SK-N-SH (cell line): ENCODE measurements around the gene ECE1.

Experiments used
- GABPA ChIP-seq: IDR thresholded peaks from 2 replicates; pipeline ENCODE4 v1.4.0; 2012; ENCODE audit warnings: low read depth, mild to moderate bottlenecking
- JUND ChIP-seq: IDR thresholded peaks from 2 replicates; pipeline ENCODE4 v1.4.0; 2012
- NRF1 ChIP-seq: IDR thresholded peaks from 2 replicates; pipeline ENCODE4 v1.6.1; 2012; ENCODE audit warnings: low read depth, mild to moderate bottlenecking, low read length
- POLR2AphosphoS5 ChIP-seq: IDR thresholded peaks from 2 replicates; pipeline ENCODE4 v1.6.1; 2012; ENCODE audit warnings: low read depth, low read length
- RAD21 ChIP-seq: IDR thresholded peaks from 2 replicates; pipeline ENCODE4 v1.6.1; 2012; ENCODE audit warnings: mild to moderate bottlenecking, low read length
- RCOR1 ChIP-seq: fragments of 150-350 bp; IDR thresholded peaks from 2 replicates; pipeline ENCODE4 v1.6.1; 2017; ENCODE audit warnings: antibody characterized with exemption, low read length
- SMC3 ChIP-seq: IDR thresholded peaks from 2 replicates; pipeline ENCODE4 v1.6.1; 2012; ENCODE audit warnings: low read depth, low read length, improper control_type of control experiment
- TEAD4 ChIP-seq: IDR thresholded peaks from 2 replicates; pipeline ENCODE4 v1.4.0; 2012; ENCODE audit warnings: mild to moderate bottlenecking, borderline replicate concordance; ENCODE audit not compliant: insufficient read depth
- TF ChIP-seq, protein P1 (sequence below): fragments of 200-600 bp; sonication (generic); IDR thresholded peaks from 2 replicates; pipeline ENCODE4 v1.6.1; 2017; ENCODE audit warnings: antibody characterized with exemption, mild to moderate bottlenecking, moderate library complexity
- TF ChIP-seq, protein P2 (sequence below): fragments of 150-350 bp; IDR thresholded peaks from 2 replicates; pipeline ENCODE4 v1.6.1; 2017; ENCODE audit warnings: antibody characterized with exemption, low read length, low read depth, borderline replicate concordance

DNA sequence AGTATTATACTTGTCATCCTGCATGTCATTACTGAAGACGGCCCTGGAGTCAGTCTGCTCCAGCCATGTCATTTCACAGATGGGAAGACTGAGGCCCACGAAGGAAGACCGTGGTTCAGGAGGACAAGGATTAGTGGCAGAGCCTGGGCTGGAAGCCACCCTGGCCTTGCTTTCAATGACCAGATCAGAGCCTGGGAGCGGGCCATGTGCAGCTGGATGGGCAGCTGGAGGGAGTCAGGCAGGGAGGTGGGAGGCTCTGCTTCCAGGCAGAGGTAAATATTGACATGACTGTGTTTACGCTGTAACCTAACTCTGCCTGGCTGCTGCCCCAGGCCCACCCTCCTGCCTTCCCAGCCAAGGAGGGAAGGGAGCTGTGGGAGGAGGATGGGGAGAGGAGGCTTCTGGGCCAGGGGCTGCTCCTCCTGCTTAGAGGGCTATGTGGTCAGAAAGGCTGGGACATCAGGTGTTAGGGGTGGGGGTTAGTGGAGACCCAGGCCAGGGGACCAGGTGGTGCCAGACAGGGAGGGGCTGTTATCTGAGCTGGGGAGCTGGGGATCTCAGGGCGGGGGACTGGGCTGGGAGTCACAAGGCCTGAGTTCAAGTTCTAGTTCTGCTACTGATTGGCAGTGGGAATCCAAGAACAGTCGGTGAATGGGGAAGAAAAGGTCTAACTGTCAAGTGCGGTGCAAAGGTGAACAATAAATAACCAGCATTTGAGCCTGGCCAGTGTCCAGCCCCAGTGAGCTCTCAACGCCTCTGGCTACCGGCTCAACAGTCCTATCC, 48.5 kb upstream of the ECE1 start:
- TF ChIP-seq, protein P1, sequence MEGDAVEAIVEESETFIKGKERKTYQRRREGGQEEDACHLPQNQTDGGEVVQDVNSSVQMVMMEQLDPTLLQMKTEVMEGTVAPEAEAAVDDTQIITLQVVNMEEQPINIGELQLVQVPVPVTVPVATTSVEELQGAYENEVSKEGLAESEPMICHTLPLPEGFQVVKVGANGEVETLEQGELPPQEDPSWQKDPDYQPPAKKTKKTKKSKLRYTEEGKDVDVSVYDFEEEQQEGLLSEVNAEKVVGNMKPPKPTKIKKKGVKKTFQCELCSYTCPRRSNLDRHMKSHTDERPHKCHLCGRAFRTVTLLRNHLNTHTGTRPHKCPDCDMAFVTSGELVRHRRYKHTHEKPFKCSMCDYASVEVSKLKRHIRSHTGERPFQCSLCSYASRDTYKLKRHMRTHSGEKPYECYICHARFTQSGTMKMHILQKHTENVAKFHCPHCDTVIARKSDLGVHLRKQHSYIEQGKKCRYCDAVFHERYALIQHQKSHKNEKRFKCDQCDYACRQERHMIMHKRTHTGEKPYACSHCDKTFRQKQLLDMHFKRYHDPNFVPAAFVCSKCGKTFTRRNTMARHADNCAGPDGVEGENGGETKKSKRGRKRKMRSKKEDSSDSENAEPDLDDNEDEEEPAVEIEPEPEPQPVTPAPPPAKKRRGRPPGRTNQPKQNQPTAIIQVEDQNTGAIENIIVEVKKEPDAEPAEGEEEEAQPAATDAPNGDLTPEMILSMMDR, result no peak
- TF ChIP-seq POLR2AphosphoS5 (no peak), RCOR1 (no peak; the same call in 1 of the 2 replicates), TEAD4 (no peak), SMC3 (no peak), RAD21 (no peak), JUND (no peak), NRF1 (no peak), GABPA (no peak)
- TF ChIP-seq, protein P2, sequence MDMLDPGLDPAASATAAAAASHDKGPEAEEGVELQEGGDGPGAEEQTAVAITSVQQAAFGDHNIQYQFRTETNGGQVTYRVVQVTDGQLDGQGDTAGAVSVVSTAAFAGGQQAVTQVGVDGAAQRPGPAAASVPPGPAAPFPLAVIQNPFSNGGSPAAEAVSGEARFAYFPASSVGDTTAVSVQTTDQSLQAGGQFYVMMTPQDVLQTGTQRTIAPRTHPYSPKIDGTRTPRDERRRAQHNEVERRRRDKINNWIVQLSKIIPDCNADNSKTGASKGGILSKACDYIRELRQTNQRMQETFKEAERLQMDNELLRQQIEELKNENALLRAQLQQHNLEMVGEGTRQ, result no peak
